GM12878 (cell line): ENCODE data around the gene MEDAG. TPM values are rescaled to one million over a fixed set of nuclear protein-coding genes. Genes with fewer than 3 reads are reported as not detected.

Experiments used
- ATAC-seq: fragments of 200-7000 bp; cut with Tn5 transposase; 3 replicates; pipeline ENCODE4 v1.9.1; 2020; ENCODE audit warnings: mild to moderate bottlenecking, moderate library complexity
- BruUV-seq: library from RNA; stranded (reverse); fragments of 400-500 nt; replicated peaks from 2 replicates; lab custom pipeline; 2021; lab: Mats Ljungman, UMichigan
- CTCF ChIA-PET: fragments of 300-600 bp; sonication (Branson Sonifier 250); formaldehyde crosslinking; extraction: SDS; loops from one replicate; lab custom pipeline; 2021; ENCODE audit warnings: inconsistent platforms; lab: Yijun Ruan, JAX
- POLR2A ChIA-PET: fragments of 350-600 bp; formaldehyde crosslinking; extraction: SDS; loops from one replicate; lab custom pipeline; 2021; ENCODE audit warnings: inconsistent platforms; lab: Charles Lee
- RAD21 ChIA-PET: fragments of 300-600 bp; sonication (Branson Sonifier 250); formaldehyde crosslinking; loops from one replicate; lab custom pipeline; 2023; ENCODE audit warnings: antibody characterized with exemption; ENCODE audit not compliant: unreplicated experiment; lab: Charles Lee
- SMC1A ChIA-PET: fragments of 300-600 bp; sonication (Branson Sonifier 250); formaldehyde crosslinking; loops from one replicate; lab custom pipeline; 2023; ENCODE audit not compliant: unreplicated experiment, uncharacterized antibody; lab: Charles Lee
- DNase-seq: peaks from one replicate; pipeline ENCODE4 v3.0.0-alpha.2; 2011; ENCODE audit warnings: low read depth, low spot score
- FAIRE-seq: peaks from 3 replicates; lab custom pipeline; 2011; peaks lifted over from hg19 to GRCh38; lab: Jason Lieb, UNC
- H2AFZ ChIP-seq: 2 replicates; pipeline ENCODE4 v1.6.0; 2011; ENCODE audit warnings: low read depth, low read length, control low read depth; ENCODE audit not compliant: control insufficient read depth
- H3K27ac ChIP-seq: 2 replicates; pipeline ENCODE4 v1.5.1; 2011; ENCODE audit warnings: control low read depth; ENCODE audit not compliant: control insufficient read depth, insufficient read depth
- H3K27me3 ChIP-seq, 2 experiments: replicated peaks in 1 of 2; 2 replicates each; pipeline versions ENCODE4 v1.6.0 to v1.6.1; 2011; ENCODE audit warnings: low read length in 1 of 2; ENCODE audit not compliant: control insufficient read depth in 2 of 2, insufficient read depth in 2 of 2
- H3K36me3 ChIP-seq, 2 experiments: 2 replicates each; pipeline ENCODE4 v1.5.1; 2011; ENCODE audit warnings: low read length in 1 of 2; ENCODE audit not compliant: control insufficient read depth in 2 of 2, insufficient read depth in 2 of 2
- H3K4me1 ChIP-seq: 2 replicates; pipeline ENCODE4 v1.6.1; 2011; ENCODE audit warnings: mild to moderate bottlenecking, low read length, moderate library complexity, mixed read lengths; ENCODE audit not compliant: control insufficient read depth, insufficient read depth
- H3K4me2 ChIP-seq: 2 replicates; pipeline ENCODE4 v1.6.0; 2011; ENCODE audit warnings: control low read depth; ENCODE audit not compliant: control insufficient read depth, insufficient read depth
- H3K4me3 ChIP-seq: fragments of 200-600 bp; sonication (generic); 2 replicates; pipeline ENCODE4 v1.5.1; 2016
- H3K79me2 ChIP-seq: 2 replicates; pipeline ENCODE4 v1.6.0; 2011; ENCODE audit warnings: low read length; ENCODE audit not compliant: control insufficient read depth, insufficient read depth
- H3K9ac ChIP-seq: 2 replicates; pipeline ENCODE4 v1.8.0; 2011; ENCODE audit warnings: low read length, control low read depth, mixed read lengths; ENCODE audit not compliant: control insufficient read depth, insufficient read depth
- H3K9me3 ChIP-seq: replicated peaks from 3 replicates; pipeline ENCODE4 v1.5.1; 2011; ENCODE audit warnings: mild to moderate bottlenecking, low read length; ENCODE audit not compliant: control insufficient read depth, insufficient read depth
- H4K20me1 ChIP-seq: 2 replicates; pipeline ENCODE4 v1.6.0; 2011; ENCODE audit not compliant: control insufficient read depth, insufficient read depth
- BACH1 ChIP-seq: fragments of 450-650 bp; IDR thresholded peaks from 2 replicates; pipeline ENCODE4 v1.6.1; 2017; ENCODE audit warnings: mild to moderate bottlenecking, borderline replicate concordance
- BCL11A ChIP-seq: IDR thresholded peaks from 2 replicates; pipeline ENCODE4 v1.6.1; 2011; ENCODE audit warnings: low read depth, low read length
- CBX3 ChIP-seq: fragments of 200-600 bp; sonication (generic); IDR thresholded peaks from 2 replicates; pipeline ENCODE4 v1.6.1; 2016; ENCODE audit warnings: low read depth, borderline replicate concordance
- CHD4 ChIP-seq: fragments of 200-600 bp; sonication (generic); IDR thresholded peaks from 2 replicates; pipeline ENCODE4 v1.6.1; 2016; ENCODE audit warnings: mild to moderate bottlenecking
- ETV6 ChIP-seq, 2 experiments: fragments of 450-650 bp in 1 of 2; IDR thresholded peaks in 1 of 2; conservative IDR thresholded peaks in 1 of 2; 2 replicates each; pipeline ENCODE4 v1.6.1; 2014; ENCODE audit warnings: antibody characterized with exemption in 1 of 2, borderline replicate concordance in 1 of 2, low read depth in 1 of 2, mild to moderate bottlenecking in 1 of 2, moderate library complexity in 1 of 2
- GATAD2B ChIP-seq: fragments of 450-650 bp; conservative IDR thresholded peaks from 2 replicates; pipeline ENCODE4 v1.6.1; 2017; ENCODE audit warnings: low read depth, mild to moderate bottlenecking, moderate library complexity
- HCFC1 ChIP-seq: fragments of 150-350 bp; IDR thresholded peaks from 2 replicates; pipeline ENCODE4 v1.6.1; 2014; ENCODE audit warnings: low read length
- MTA3 ChIP-seq: IDR thresholded peaks from 2 replicates; pipeline ENCODE4 v1.6.1; 2012; ENCODE audit warnings: low read length, inconsistent platforms, borderline replicate concordance
- NFXL1 ChIP-seq: fragments of 450-650 bp; IDR thresholded peaks from 2 replicates; pipeline ENCODE4 v1.6.1; 2017; ENCODE audit warnings: antibody characterized with exemption, mild to moderate bottlenecking, borderline replicate concordance
- NR2C1 ChIP-seq: fragments of 450-650 bp; IDR thresholded peaks from 2 replicates; pipeline ENCODE4 v1.6.1; 2017; ENCODE audit warnings: antibody characterized with exemption, mild to moderate bottlenecking, moderate library complexity
- PAX8 ChIP-seq: fragments of 450-650 bp; IDR thresholded peaks from 2 replicates; pipeline ENCODE4 v1.6.1; 2017; ENCODE audit warnings: mild to moderate bottlenecking, moderate library complexity
- POLR2A ChIP-seq: IDR thresholded peaks from 2 replicates; pipeline ENCODE4 v1.6.1; 2011; ENCODE audit warnings: low read depth, mild to moderate bottlenecking, low read length
- POLR2AphosphoS5 ChIP-seq: IDR thresholded peaks from 2 replicates; pipeline ENCODE4 v1.6.1; 2011; ENCODE audit warnings: mild to moderate bottlenecking, low read length, inconsistent platforms
- SMAD5 ChIP-seq: IDR thresholded peaks from 2 replicates; pipeline ENCODE4 v1.6.1; 2016; ENCODE audit warnings: antibody characterized with exemption, low read depth
- TCF12 ChIP-seq: IDR thresholded peaks from 2 replicates; pipeline ENCODE4 v1.6.1; 2011; ENCODE audit warnings: low read depth, mild to moderate bottlenecking, low read length
- ZBED1 ChIP-seq: IDR thresholded peaks from 2 replicates; pipeline ENCODE4 v1.6.1; 2016; ENCODE audit warnings: borderline replicate concordance
- ZNF622 ChIP-seq: fragments of 450-650 bp; IDR thresholded peaks from 2 replicates; pipeline ENCODE4 v1.6.1; 2017; ENCODE audit warnings: mild to moderate bottlenecking, inconsistent platforms
- WGBS: methylation state at CpG from one replicate; pipeline ENCODE4 v1.1.6; 2016; ENCODE audit warnings: low lambda C conversion rate; ENCODE audit not compliant: insufficient replicate concordance, insufficient coverage; ENCODE audit errors: missing lambda C conversion rate; 5-methylcytosine and 5-hydroxymethylcytosine counted together
- in situ Hi-C: fragments of 300-500 bp; cut with MboI; formaldehyde crosslinking; loops from 9 replicates; pipeline ENCODE4 v1.14.3; 2018; ENCODE audit warnings: mixed read lengths
- intact Hi-C: fragments of 100-400 bp; cut with micrococcal nuclease; formaldehyde crosslinking; loops from one replicate; pipeline ENCODE4 v1.14.2; 2022; ENCODE audit not compliant: unreplicated experiment
- polyA plus RNA-seq, 11 experiments: library from polyadenylated mRNA; depleted of rRNA in 4 of 11; unstranded in 6 of 11; stranded (reverse) in 5 of 11; fragments of >200 nt; fragmentation: Nextera tagmentation in 4 of 11; fragmentation: Illumina TruSeq in 1 of 11; extraction: Ambion mirVana in 4 of 11; extraction: Trizol in 1 of 11; gene quantifications; 1 replicate in 1 of 11; 2 replicates in 10 of 11; pipeline versions ENCODE4 v1.2.1 to v1.2.3, GENCODE V29; 2011 to 2016; ENCODE audit warnings: inconsistent platforms in 2 of 11, missing spikeins in 2 of 11, low read depth in 1 of 11
- total RNA-seq, 4 experiments: library from RNA; depleted of rRNA in 3 of 4; stranded (reverse); fragments of >200 nt in 3 of 4; fragmentation: Illumina TruSeq in 1 of 4; extraction: Trizol in 1 of 4; gene quantifications; 2 replicates each; pipeline versions ENCODE4 v1.2.1 to v1.2.3, GENCODE V29; 2013 to 2021
- TF ChIP-seq, protein P1 (sequence below): IDR thresholded peaks from 2 replicates; pipeline ENCODE4 v1.6.1; 2011; ENCODE audit warnings: borderline replicate concordance, low read depth, mild to moderate bottlenecking, moderate library complexity, mixed read lengths, low read length; ENCODE audit not compliant: insufficient read depth; ENCODE audit errors: extremely low read length
- TF ChIP-seq, protein P2 (sequence below): IDR thresholded peaks from 2 replicates; pipeline ENCODE4 v1.6.1; 2011; ENCODE audit warnings: mild to moderate bottlenecking, low read depth, low read length, moderate library complexity; ENCODE audit not compliant: insufficient replicate concordance
- TF ChIP-seq, protein P3 (sequence below): fragments of 150-350 bp; IDR thresholded peaks from 2 replicates; pipeline ENCODE4 v1.6.1; 2014; ENCODE audit warnings: mild to moderate bottlenecking, low read depth, low read length

Gene MEDAG
- total and polyA plus RNA-seq, 10 of the 15 experiments (the other 5 are each of a cell fraction or from before 2014, with no cell fraction given), result 0.03 TPM; not detected in 9

DNA sequence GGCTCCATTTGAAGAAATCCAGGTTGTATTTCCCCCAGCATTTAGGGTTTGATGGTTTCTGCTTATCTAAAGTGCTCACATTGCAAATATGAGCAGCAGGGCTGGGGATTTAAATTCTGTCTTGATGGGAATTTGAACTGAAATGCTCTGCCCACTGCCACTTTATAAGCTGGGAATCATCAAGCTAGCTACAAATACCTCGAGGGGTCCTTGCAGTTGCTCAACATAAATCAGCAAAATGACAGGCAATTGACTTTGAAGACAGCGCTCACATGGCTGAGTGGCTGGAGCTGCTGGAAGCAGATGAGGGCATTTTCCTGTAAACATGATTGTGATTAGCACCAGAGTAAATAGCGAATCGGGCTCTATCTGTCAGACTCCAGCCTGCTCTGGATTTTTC lies 39.4 kb upstream of the MEDAG start (continued):
- TF ChIP-seq ZNF622 (no peak), CHD4 (no peak), POLR2A (no peak), BCL11A (no peak), TCF12 (no peak), NR2C1 (no peak), HCFC1 (no peak), SMAD5 (no peak)
- TF ChIP-seq, protein P1, sequence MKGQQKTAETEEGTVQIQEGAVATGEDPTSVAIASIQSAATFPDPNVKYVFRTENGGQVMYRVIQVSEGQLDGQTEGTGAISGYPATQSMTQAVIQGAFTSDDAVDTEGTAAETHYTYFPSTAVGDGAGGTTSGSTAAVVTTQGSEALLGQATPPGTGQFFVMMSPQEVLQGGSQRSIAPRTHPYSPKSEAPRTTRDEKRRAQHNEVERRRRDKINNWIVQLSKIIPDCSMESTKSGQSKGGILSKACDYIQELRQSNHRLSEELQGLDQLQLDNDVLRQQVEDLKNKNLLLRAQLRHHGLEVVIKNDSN, result no peak
- TF ChIP-seq, protein P2, sequence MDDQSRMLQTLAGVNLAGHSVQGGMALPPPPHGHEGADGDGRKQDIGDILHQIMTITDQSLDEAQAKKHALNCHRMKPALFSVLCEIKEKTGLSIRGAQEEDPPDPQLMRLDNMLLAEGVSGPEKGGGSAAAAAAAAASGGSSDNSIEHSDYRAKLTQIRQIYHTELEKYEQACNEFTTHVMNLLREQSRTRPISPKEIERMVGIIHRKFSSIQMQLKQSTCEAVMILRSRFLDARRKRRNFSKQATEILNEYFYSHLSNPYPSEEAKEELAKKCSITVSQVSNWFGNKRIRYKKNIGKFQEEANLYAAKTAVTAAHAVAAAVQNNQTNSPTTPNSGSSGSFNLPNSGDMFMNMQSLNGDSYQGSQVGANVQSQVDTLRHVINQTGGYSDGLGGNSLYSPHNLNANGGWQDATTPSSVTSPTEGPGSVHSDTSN, result no peak

DNA sequence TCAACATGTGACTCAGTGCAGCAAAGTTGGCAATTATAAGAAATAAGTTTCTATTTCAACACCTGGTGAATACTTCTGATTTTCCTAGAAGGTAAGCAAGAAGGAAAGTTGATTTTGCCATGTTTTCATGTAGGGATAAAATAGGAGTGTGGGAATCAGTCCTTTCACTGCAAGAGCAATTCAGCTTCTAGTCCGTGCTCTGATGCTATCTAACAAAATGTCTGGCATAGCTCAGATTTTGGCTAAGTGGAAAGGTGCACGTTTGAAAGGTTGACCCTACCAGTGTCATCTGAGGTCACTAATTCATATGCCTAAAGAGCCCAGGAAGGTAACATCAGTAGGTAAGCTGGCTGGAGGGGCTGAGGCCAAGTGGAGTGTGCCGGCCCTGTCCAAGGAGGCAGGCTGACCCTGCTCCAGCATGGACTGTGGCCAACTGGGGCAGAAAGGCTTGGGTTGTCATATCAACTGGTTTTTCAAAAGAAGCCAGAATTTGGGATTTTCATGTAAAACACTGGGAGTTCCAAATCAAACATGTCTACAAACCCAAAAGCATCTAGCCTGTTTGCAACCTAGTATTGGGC lies 38.9 kb upstream of the MEDAG start:
- in situ Hi-C loops (no loop called here), intact Hi-C loops (loop anchor here (5.0 kb wide), 2 partner anchors 55 to 195 kb away; no protein-coding TSS in a partner anchor)
- 33% methylated on average over 3 of the region's 3 CpGs for WGBS
- ATAC-seq, result no peak
- no TSS peak for BruUV-seq
- FAIRE-seq, result no peak
- ChIA-PET SMC1A (interaction anchor here (1.0 to 2.4 kb wide), 4 partner anchors 11 to 221 kb away, joined by 3 to 11 read pairs (median 4); no protein-coding TSS in a partner anchor), RAD21 (interaction anchor here (1.1 kb wide), 1 partner anchor 59 kb away, joined by 4 read pairs; no protein-coding TSS in a partner anchor), CTCF (interaction anchor here (1.0 to 6.0 kb wide), 10 partner anchors 10 to 735 kb away, joined by 4 to 26 read pairs (median 7); no protein-coding TSS in a partner anchor), POLR2A (no interaction called here)
- H3K36me3 ChIP-seq, result no peaks in the 10 kb centered on the region
- DNase-seq, result no peak
- H3K27me3 ChIP-seq, result peaks cover 0 to 4% of the 10 kb centered on the region in 2 experiments; a peak in 2 of 4 replicates
- no peaks in the 10 kb centered on the region for H3K9me3 ChIP-seq
- no peak overlapping the region for H3K4me3 ChIP-seq
- H3K4me1 ChIP-seq, result no peaks in the 10 kb centered on the region
- no peak overlapping the region for H3K27ac ChIP-seq
- H4K20me1 ChIP-seq, result 0 out of 2 replicates have a peak, but pooled peaks cover 2% of the 10 kb centered on the region
- no peaks in the 10 kb centered on the region for H3K79me2 ChIP-seq
- no peak overlapping the region for H2AFZ ChIP-seq
- H3K9ac ChIP-seq, result no peak overlapping the region
- H3K4me2 ChIP-seq, result no peak overlapping the region
- TF ChIP-seq ETV6 (conservative IDR thresholded peaks at IDR 0.05 in 1 of 2, IDR thresholded peaks at IDR 0.05 in 1 of 2; ENCODE audit: borderline replicate concordance in 1 of 2, low read depth in 1 of 2), result no peak
- no peak for TF ChIP-seq GATAD2B
- no peak for TF ChIP-seq PAX8
- no peak for TF ChIP-seq ZBED1
- no peak for TF ChIP-seq CBX3
- TF ChIP-seq MTA3, result no peak
- no peak for TF ChIP-seq POLR2AphosphoS5
- no peak for TF ChIP-seq BACH1
- no peak for TF ChIP-seq NFXL1
- TF ChIP-seq, protein P3, sequence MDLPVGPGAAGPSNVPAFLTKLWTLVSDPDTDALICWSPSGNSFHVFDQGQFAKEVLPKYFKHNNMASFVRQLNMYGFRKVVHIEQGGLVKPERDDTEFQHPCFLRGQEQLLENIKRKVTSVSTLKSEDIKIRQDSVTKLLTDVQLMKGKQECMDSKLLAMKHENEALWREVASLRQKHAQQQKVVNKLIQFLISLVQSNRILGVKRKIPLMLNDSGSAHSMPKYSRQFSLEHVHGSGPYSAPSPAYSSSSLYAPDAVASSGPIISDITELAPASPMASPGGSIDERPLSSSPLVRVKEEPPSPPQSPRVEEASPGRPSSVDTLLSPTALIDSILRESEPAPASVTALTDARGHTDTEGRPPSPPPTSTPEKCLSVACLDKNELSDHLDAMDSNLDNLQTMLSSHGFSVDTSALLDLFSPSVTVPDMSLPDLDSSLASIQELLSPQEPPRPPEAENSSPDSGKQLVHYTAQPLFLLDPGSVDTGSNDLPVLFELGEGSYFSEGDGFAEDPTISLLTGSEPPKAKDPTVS, result no peak
